HepG2 (cell line): ENCODE data around the gene POLQ. TPM values are rescaled to one million over a fixed set of nuclear protein-coding genes. Genes with fewer than 3 reads are reported as not detected.

Source experiments
- ATAC-seq: fragments of 200-7000 bp; cut with Tn5 transposase; 3 replicates; pipeline ENCODE4 v1.9.1; 2020; ENCODE audit warnings: mild to moderate bottlenecking, moderate library complexity
- BruUV-seq: library from RNA; stranded (reverse); fragments of 400-500 nt; replicated peaks from 2 replicates; lab custom pipeline; 2021; lab: Mats Ljungman, UMichigan
- CTCF ChIA-PET: fragments of 300-600 bp; formaldehyde crosslinking; extraction: SDS; loops from one replicate; lab custom pipeline; 2021; ENCODE audit warnings: low total read pairs, inconsistent platforms, low intra/inter-chr PET ratio; lab: Yijun Ruan, JAX
- POLR2A ChIA-PET: fragments of 350-600 bp; sonication (Branson Sonifier 250); formaldehyde crosslinking; loops from one replicate; lab custom pipeline; 2020; ENCODE audit warnings: antibody characterized with exemption, inconsistent platforms; lab: Yijun Ruan, JAX
- DNase-seq: peaks from one replicate; pipeline ENCODE4 v3.0.0-alpha.2; 2015; ENCODE audit warnings: low spot score
- FAIRE-seq: peaks from 3 replicates; lab custom pipeline; 2011; peaks lifted over from hg19 to GRCh38; lab: Jason Lieb, UNC
- H2AFZ ChIP-seq: one replicate; pipeline ENCODE4 v1.6.1; 2011; ENCODE audit warnings: low read length, inconsistent platforms
- H3K27ac ChIP-seq: fragments of 300-600 bp; 3 replicates; pipeline ENCODE4 v1.8.0; 2011; ENCODE audit warnings: mixed run types, mild to moderate bottlenecking, mixed read lengths, low read length, inconsistent platforms; ENCODE audit not compliant: insufficient read depth; ENCODE audit errors: extremely low read length
- H3K27me3 ChIP-seq, 2 experiments: fragments of 200-600 bp in 1 of 2; 2 replicates in 1 of 2; 3 replicates in 1 of 2; pipeline versions ENCODE4 v1.6.0 to v1.8.0; 2011; ENCODE audit warnings: low read length in 2 of 2, mild to moderate bottlenecking in 2 of 2, moderate library complexity in 2 of 2, inconsistent platforms in 1 of 2; ENCODE audit not compliant: insufficient read depth in 2 of 2, control insufficient read depth in 1 of 2
- H3K36me3 ChIP-seq, 2 experiments: fragments of 200-600 bp in 1 of 2; replicated peaks in 1 of 2; 2 replicates in 1 of 2; 3 replicates in 1 of 2; pipeline versions ENCODE4 v1.5.1 to v1.8.0; 2011; ENCODE audit warnings: low read length in 2 of 2, inconsistent platforms in 1 of 2; ENCODE audit not compliant: insufficient read depth in 2 of 2, control insufficient read depth in 1 of 2
- H3K4me1 ChIP-seq: 2 replicates; pipeline ENCODE4 v1.5.1; 2012; ENCODE audit warnings: low read length, inconsistent platforms; ENCODE audit not compliant: insufficient read depth
- H3K4me2 ChIP-seq: 2 replicates; pipeline ENCODE4 v1.6.0; 2011; ENCODE audit warnings: low read depth, low read length, inconsistent platforms
- H3K4me3 ChIP-seq, 3 experiments: fragments of 200-600 bp in 1 of 3; sonication (generic), shearing (Covaris generic) in 1 of 3; replicated peaks in 1 of 3; 2 replicates each; pipeline ENCODE4 v1.5.1; 2011 to 2016; ENCODE audit warnings: low read length in 3 of 3, inconsistent platforms in 2 of 3, low read depth in 2 of 3, mild to moderate bottlenecking in 2 of 3, control low read depth in 1 of 3, mixed read lengths in 1 of 3; ENCODE audit not compliant: insufficient read depth in 1 of 3
- H3K79me2 ChIP-seq: one replicate; pipeline ENCODE4 v1.6.1; 2011; ENCODE audit warnings: low read length, inconsistent platforms; ENCODE audit not compliant: insufficient read depth
- H3K9ac ChIP-seq: 2 replicates; pipeline ENCODE4 v1.6.0; 2011; ENCODE audit warnings: mild to moderate bottlenecking, low read depth, low read length, inconsistent platforms; ENCODE audit not compliant: insufficient read depth
- H3K9me3 ChIP-seq: 2 replicates; pipeline ENCODE4 v1.5.1; 2012; ENCODE audit warnings: mild to moderate bottlenecking, low read length
- H4K20me1 ChIP-seq: 2 replicates; pipeline ENCODE4 v1.6.0; 2011; ENCODE audit warnings: inconsistent platforms, mild to moderate bottlenecking, low read length, moderate library complexity; ENCODE audit not compliant: insufficient read depth
- ATF7 ChIP-seq, 2 experiments: fragments of 450-650 bp in 1 of 2; sonication (generic) in 1 of 2; formaldehyde crosslinking in 1 of 2; IDR thresholded peaks; 2 replicates each; pipeline versions ENCODE4 v1.4.0 to v1.6.1; 2016 to 2020; ENCODE audit warnings: antibody characterized with exemption in 1 of 2, mild to moderate bottlenecking in 1 of 2, missing genetic modification reagents in 1 of 2
- CREB1 ChIP-seq, 2 experiments: fragments of 450-650 bp in 1 of 2; IDR thresholded peaks; 2 replicates each; pipeline ENCODE4 v1.6.1; 2016 to 2017; ENCODE audit warnings: control low read depth in 1 of 2, mild to moderate bottlenecking in 1 of 2, missing compliant biosample characterization in 1 of 2, missing genetic modification characterization in 1 of 2
- YY1 ChIP-seq: IDR thresholded peaks from 2 replicates; pipeline ENCODE4 v1.6.1; 2011; ENCODE audit warnings: low read length, low read depth, moderate library complexity, mild to moderate bottlenecking; ENCODE audit not compliant: insufficient read depth, insufficient replicate concordance
- ZNF564 ChIP-seq: sonication (generic); formaldehyde crosslinking; IDR thresholded peaks from 2 replicates; pipeline ENCODE4 v1.8.1; 2023; ENCODE audit warnings: mild to moderate bottlenecking, missing genetic modification reagents
- in situ Hi-C: cut with HindIII; loops from 2 replicates; pipeline ENCODE4 v1.10.0; 2017; ENCODE audit warnings: low pct_unique_long_range_greater_than_20kb; ENCODE audit not compliant: extremely low pct_ligation_motif_present
- intact Hi-C: fragments of 100-400 bp; cut with micrococcal nuclease; formaldehyde crosslinking; loops from one replicate; pipeline ENCODE4 v1.10.0; 2022; ENCODE audit not compliant: unreplicated experiment
- polyA plus RNA-seq, 8 experiments: library from polyadenylated mRNA; depleted of rRNA in 3 of 8; stranded (reverse) in 7 of 8; unstranded in 1 of 8; fragments of >200 nt; fragmentation: Illumina TruSeq in 4 of 8; extraction: Trizol in 4 of 8; gene quantifications; 2 replicates each; pipeline versions ENCODE4 v1.2.1 to v1.2.3, GENCODE V29; 2011 to 2016; ENCODE audit warnings: low read depth in 4 of 8, missing spikeins in 1 of 8, mixed read lengths in 1 of 8; ENCODE audit not compliant: insufficient read depth in 1 of 8
- total RNA-seq, 5 experiments: library from RNA; depleted of rRNA; stranded (reverse); fragments of >200 nt; fragmentation: Illumina TruSeq; extraction: Trizol; gene quantifications; 2 replicates each; pipeline ENCODE4 v1.2.3, GENCODE V29; 2016; ENCODE audit warnings: low read depth in 1 of 5

Gene POLQ
- total and polyA plus RNA-seq, 2 of the 13 experiments (the other 11 are each of a cell fraction or from before 2014, with no cell fraction given): 2.5 to 18.6 TPM

- no peak overlapping the region for H3K4me3 ChIP-seq
- TF ChIP-seq YY1: no peak
- FAIRE-seq (no peak), DNase-seq (no peak), ATAC-seq (no peak)
- BruUV-seq: no TSS peak
- no peaks in the 10 kb centered on the region for H3K27me3 ChIP-seq
- no peaks in the 10 kb centered on the region for H3K79me2 ChIP-seq
- in situ Hi-C loops: no loop called here
- no peak overlapping the region for H3K4me2 ChIP-seq
- no peak overlapping the region for H2AFZ ChIP-seq
- H3K4me1 ChIP-seq: no peaks in the 10 kb centered on the region
- ChIA-PET CTCF (no interaction called here), POLR2A (no interaction called here)
- H3K9ac ChIP-seq: no peak overlapping the region
- no peak overlapping the region for H3K27ac ChIP-seq
- intact Hi-C loops: no loop called here
- H4K20me1 ChIP-seq: no peaks in the 10 kb centered on the region
- H3K36me3 ChIP-seq: peaks cover 0 to 26% of the 10 kb centered on the region in 2 experiments; a peak in 2 of 5 replicates
- no peaks in the 10 kb centered on the region for H3K9me3 ChIP-seq
These were observed 115.0 kb downstream of the POLQ start for GRCh38 chr3:121430664-121431215.

- Histone ChIP-seq H3K27me3 (no peaks in the 10 kb centered on the region), H3K27ac (no peak overlapping the region), H2AFZ (no peak overlapping the region), H4K20me1 (no peaks in the 10 kb centered on the region), H3K79me2 (no peaks in the 10 kb centered on the region), H3K4me2 (no peak overlapping the region), H3K36me3 (no peaks in the 10 kb centered on the region), H3K4me3 (no peak overlapping the region), H3K9ac (no peak overlapping the region), H3K9me3 (no peaks in the 10 kb centered on the region), H3K4me1 (no peaks in the 10 kb centered on the region)
- DNase-seq (no peak), FAIRE-seq (no peak), ATAC-seq (no peak)
- CTCF ChIA-PET: no interaction called here
- TF ChIP-seq ZNF564 (CRISPR knock-in tag) (no peak), CREB1 (IDR thresholded peaks at IDR 0.05) (0 out of 2 replicates have a peak, but pooled peaks have one; percentile 17), CREB1 (CRISPR knock-in tag; IDR thresholded peaks at IDR 0.05) (no peak), ATF7 (IDR thresholded peaks at IDR 0.05) (peak; percentile 85), ATF7 (CRISPR knock-in tag; IDR thresholded peaks at IDR 0.05) (no peak)
- intact Hi-C loops: no loop called here
- POLR2A ChIA-PET: no interaction called here
- no TSS peak for BruUV-seq
- in situ Hi-C loops: no loop called here
These were observed 121.2 kb downstream of the POLQ start for GRCh38 chr3:121424549-121424948.
